ENCODE results near the gene UEVLD.
"Not testable (repeated sequence)": the region's sequence is repeated elsewhere in the genome, so short reads cannot be mapped to it uniquely, and the experiment has no call there.

Gene UEVLD

DNA sequence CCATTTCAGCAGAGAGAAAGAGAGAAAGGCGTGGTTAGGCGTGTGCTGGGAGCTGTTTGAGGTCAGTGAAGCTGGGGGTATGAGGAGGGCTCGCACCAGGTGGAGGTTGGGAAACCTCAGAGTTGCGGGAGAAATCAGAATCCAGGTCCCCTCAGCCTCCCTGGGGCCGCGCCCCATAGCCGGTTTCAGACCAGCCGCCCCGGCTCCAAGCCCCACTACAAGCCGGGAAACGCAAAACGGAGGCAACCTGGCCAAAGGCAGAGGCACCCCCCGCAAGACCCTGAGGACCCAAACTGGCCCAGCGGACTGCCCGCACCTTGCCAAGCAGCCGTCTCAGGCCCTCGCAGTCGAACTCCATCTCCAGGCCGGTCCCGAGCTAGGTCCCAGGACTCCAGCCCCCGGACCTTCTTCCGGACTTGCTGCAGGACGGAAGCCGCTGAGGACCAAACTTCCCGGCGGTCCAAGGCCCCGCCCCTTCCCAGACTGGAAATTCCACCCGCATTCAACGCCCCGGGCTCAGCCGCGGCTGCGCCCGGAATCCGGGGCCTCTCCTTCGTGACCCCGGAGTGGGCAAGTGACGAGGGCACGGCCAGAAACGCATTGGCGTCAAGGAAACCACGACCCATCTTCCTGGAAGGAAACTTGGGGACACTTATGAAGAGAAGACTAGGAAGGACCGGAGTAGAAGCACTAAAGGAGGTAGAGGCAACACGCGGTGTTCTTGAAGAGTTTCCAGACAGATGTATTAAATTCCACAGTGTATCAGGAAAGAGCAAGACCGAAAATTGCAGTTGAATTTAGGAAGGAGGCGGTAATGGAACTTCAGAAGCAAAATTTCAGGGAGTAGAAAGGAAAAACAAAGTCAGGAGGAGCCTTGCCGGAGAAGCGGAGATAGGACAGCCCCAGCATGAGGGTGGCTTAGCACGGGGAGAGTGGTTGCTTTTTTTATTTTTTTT lies at the start of gene UEVLD:
Gene UEVLD (minus strand): TSS at position 438 of the 956 bp plus-strand sequence. CDS start 80 bp downstream, at position 358.
- peak; percentile 51 to 53 for DNase-seq

- peak; percentile 92 to 98 for DNase-seq
Measured at GRCh38 chr11:18634140-18635032, 45.9 kb upstream of the UEVLD start, which contains the start of gene SPTY2D1. Gene SPTY2D1 (minus strand): TSS chr11:18634342. CDS start chr11:18634257, 85 bp downstream.

GRCh38 chr11:18633256-18634139 lies 45.0 kb upstream of the UEVLD start:
- DNase-seq: no peak

DNA sequence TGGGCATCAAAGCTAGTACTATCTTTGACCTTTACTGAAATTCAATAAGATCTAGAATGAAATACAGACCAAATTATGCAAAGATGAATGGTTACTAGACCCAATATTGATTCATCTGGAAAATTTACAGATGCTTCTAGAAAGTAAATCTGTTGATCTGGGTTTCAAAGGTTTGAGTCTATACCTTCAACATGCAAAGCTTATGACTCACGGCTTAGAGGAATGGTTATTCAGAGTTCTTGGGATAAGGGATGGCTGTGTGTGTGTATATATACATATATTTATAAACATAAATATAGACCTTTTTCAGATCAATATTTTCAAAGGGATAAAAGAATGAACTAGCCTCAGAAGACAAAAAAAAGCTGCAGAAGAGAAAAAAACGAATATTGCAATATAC lies 44.3 kb upstream of the UEVLD start:
- DNase-seq: no peak

GRCh38 chr11:18624161-18624560 lies 35.6 kb upstream of the UEVLD start:
- no peak for DNase-seq

GRCh38 chr11:18623707-18624106 lies 35.2 kb upstream of the UEVLD start:
- no peak for DNase-seq

GRCh38 chr11:18618342-18619025 lies 29.9 kb upstream of the UEVLD start:
- DNase-seq: no peak

- DNase-seq: no peak
Measured at GRCh38 chr11:18617688-18618341, 29.3 kb upstream of the UEVLD start.

DNA sequence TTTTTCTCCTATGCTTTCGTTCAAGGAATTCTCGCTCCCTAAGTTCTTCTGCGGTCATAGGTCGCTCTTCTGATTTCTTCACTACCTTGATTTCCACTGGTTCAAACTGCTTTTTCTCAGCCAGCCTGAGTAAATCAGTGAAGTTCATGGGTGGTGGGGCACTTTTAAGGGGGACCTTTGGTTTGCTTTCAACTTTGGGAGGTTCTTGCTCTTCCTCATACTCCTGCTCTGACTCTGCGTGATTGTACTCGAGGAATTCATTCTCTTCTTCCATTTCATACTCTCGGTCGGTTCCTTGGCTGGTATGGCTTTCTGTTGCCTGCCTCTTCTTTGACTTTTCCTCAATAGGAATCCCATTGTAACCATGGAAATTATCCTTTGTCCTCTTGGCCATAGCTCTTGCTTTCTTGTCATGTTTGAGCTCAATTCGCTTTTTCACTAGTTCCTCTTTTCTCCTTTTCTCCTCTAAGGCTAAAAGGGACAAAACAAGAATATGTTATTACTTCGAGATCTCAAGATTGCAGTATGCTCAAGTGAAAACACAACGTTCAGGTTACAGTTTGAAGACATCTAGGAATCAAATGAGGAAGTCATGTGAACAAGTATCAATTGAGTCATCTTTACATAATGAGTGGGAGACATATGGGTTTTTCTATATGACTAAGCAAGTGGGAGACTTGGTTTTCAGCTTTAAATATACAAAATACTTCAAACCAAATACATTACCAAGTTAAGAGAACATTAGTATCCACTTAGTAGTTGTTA lies 27.3 kb upstream of the UEVLD start:
- DNase-seq: no peak

DNA sequence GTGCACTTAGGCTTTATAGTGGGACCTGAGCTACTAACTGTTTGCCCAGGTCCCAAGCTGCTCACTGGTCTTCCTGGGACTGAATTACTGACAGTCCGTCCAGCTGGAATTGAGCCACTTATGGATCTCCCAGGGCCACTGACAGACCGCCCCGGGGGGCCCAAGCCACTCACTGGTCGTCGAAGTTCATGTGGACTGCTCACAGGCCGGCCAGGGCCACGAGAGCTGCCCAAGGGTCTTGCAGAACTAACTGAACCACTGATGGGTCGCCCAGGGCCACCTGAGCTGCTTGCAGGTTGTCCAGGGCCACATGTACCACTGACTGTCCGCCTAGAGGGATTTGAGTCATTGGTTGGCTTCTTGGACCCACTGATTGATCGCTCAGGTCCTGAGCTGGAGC lies 26.1 kb upstream of the UEVLD start:
- no peak for DNase-seq

DNA sequence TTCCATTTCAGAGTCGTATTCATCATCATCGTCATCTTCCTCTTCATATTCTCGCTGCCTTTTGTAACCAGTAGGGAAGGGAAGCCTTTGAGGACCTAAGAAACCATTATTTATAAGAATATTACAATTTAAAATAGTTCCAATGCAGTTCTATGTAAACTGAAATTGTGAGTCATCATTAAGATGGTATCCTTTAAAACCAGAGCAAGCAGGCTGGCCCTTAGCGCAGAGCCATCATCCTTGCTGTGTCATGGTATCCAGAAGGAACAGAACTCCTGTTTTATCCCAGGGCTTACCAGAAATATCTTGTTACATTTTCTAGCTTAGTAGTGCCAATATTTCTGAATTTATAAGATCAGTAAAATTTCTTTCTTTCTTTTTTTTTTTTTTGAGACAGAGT lies 23.9 kb upstream of the UEVLD start:
- DNase-seq: no peak

DNA sequence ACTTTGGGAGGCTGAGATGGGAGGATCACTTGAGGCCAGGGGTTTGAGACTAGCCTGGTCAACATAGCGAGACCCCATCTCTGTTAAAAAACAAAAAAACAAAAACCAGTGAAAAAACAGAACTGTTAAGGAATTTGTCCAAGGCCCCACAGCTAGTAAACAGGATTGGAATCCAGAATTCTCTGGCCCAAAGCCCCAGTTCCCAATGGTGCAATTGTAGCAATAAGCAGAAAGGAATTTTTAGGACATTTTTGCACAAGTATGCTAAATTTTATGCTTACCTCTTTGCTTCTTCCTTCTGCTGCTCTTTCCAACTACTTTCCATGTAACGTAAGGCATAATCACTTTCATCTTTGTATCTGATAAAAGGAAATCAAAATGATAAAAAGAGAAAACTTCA lies 22.7 kb upstream of the UEVLD start:
- no peak for DNase-seq

GRCh38 chr11:18608376-18608775 lies 19.8 kb upstream of the UEVLD start:
- DNase-seq: peak in 1 of 2 experiments; percentile 37

GRCh38 chr11:18600915-18601569 lies 12.5 kb upstream of the UEVLD start:
- DNase-seq: no peak

DNA sequence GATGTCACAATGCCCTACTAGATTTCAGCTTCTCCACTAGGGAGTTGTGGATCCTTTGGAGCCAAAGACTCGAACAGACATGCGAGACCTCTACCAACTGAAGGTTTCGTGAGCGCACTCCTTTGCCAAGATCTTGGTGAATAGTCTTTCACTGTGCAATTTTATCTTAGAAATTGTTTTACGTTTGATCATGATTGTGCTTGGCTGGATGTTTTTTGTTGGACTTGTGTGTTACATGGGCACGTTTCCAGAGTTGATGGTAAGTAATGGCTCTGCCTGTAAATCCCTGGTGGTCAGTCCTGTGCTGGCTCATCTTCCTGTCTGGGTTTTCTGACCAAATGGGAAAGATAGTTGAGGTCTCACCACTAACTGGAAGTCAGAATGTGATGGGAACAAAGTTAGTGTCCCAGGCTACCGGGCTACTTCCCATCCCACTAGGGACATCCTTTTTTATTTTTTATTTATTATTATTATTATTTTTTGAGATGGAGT lies 11.3 kb upstream of the UEVLD start, which contains the start of gene MISFA:
Gene MISFA (plus strand): TSS at position 51 of the 492 bp plus-strand sequence. CDS start 140 bp downstream, at position 191.
- no peak for DNase-seq

DNA sequence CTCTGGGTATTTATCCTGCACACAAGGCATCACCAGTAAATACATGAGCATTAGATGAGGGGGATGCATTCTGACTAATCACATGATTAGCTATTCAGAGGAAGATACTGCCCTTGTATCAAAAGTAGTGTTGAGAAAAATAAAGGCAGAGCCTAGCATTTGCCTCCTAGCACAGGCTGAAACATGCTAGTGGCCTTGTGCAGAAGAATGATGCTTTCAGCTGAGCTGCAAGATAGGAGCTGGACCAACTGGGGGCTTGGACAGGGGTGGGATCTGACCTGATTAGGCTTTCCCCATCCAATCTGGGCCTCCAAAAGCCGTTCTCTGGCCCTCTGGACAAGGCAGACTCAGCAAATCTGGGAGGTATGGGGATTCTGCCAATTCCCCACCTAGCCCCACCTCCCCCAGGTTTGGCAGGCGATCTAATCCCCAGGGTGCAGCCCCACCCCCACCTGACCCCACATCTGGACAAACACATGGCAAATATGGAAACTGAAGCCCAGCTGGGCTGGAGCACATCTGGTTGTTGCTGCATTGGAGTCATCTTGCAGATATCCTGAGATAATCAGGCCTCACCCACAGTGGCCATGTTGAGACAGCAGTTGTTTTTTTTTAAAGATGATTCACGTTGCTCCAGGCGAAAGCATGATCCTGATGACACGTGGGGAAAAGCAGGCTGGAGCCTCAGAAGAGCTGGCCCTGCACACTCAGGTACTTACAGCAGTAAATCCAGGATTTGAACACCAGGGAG lies 6.6 kb upstream of the UEVLD start:
- DNase-seq: no peak

DNA sequence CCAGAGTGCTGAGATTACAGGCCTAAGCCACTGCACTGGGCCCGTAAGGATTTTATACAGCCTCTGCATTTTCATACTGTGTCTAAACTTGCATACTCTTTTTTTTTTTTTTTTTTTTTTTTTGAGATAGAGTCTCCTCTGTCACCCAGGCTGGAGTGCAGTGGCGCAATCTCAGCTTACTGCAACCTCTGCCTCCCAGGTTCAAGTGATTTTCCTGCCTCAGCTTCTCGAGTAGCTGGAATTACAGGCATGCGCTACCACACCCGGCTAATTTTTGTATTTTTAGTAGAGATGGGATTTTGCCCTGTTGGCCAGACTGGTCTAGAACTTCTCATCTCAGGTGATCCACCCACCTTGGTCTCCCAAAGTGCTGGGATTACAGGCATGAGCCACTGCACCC lies 5.6 kb upstream of the UEVLD start:
- DNase-seq: not testable (repeated sequence)

DNA sequence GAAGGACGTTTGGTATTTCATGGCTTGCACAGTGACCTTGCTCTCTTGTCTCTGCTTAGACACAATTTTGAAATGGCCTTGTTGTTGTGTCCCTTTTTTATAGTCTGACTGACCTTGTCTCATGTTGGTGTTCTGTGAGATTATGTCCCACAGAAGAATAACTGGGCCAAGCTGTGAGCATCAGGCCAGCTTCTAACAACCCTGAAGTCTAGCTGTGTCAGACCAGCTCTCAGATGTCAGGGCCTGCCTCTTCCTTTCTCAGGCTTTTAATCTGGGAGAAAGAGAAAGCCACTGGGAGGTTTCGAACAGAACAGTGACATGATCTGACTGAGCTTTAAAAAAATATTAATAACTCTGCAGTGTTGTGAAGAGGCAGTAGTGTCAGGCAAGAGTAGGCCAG lies 2.0 kb upstream of the UEVLD start:
- DNase-seq: no peak

- DNase-seq: no peak
Measured at GRCh38 chr11:18581825-18582224, 6.7 kb downstream of the UEVLD start.

All from NCI-H187 (cell line).